ENCODE results near the gene NFATC4. TPM values are rescaled to one million over a fixed set of nuclear protein-coding genes. Genes with fewer than 3 reads are reported as not detected.
"Not testable (repeated sequence)": the region's sequence is repeated elsewhere in the genome, so short reads cannot be mapped to it uniquely, and the experiment has no call there.

The NFATC4 gene
- polyA plus RNA-seq, 1 experiment = 151 TPM

DNA sequence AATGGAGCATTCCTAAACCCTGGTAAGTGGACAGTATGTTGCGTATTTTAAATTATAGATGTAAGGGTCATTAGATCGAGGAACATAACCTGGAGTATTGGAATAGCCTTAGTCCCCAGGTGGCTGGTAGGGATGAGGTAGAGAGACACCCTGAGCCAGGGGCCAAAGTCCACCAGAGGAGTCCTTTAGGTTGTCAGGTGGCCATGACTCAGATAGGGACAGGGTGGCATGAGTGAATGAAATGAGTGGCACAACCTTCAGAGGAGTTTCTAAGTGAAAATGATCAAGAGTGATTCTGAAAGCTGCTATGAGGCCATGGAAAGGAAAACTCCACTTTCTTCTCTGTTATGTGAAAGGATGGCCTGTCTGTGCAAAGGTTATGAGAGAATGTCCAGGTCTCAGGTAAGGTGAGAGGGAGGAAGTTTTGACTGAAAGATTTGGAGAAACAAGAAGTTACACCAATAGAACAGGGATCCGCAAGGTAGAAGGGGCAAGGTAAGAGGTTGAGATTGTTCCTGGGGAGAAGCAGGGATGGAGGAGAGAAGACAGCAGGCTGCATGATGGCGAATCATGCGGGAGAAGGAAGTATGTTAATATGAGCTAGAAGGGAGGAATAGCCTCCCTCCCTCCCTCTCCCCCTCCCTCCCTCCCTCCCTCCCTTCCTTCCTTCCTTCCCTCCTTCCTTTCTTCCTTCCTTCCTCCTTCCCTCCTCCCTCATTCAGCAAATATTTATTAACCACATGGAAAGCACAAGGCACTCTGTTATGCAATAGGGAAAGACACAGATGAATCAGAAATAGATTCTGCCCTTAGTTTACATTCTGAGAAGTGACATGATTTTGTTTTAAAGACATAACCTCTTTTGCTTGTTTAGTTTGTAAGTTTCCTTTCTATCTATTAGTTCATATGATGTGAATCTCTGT, 14.2 kb upstream of the NFATC4 start:
- TF ChIP-seq, protein P1, sequence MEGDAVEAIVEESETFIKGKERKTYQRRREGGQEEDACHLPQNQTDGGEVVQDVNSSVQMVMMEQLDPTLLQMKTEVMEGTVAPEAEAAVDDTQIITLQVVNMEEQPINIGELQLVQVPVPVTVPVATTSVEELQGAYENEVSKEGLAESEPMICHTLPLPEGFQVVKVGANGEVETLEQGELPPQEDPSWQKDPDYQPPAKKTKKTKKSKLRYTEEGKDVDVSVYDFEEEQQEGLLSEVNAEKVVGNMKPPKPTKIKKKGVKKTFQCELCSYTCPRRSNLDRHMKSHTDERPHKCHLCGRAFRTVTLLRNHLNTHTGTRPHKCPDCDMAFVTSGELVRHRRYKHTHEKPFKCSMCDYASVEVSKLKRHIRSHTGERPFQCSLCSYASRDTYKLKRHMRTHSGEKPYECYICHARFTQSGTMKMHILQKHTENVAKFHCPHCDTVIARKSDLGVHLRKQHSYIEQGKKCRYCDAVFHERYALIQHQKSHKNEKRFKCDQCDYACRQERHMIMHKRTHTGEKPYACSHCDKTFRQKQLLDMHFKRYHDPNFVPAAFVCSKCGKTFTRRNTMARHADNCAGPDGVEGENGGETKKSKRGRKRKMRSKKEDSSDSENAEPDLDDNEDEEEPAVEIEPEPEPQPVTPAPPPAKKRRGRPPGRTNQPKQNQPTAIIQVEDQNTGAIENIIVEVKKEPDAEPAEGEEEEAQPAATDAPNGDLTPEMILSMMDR (IDR thresholded peaks at IDR 0.05; ENCODE audit: insufficient read depth, low read depth, low read length) = no peak
- no peaks in the 10 kb centered on the region for H3K36me3 ChIP-seq (ENCODE audit: control insufficient read depth, insufficient read depth, low read length)
- H3K27me3 ChIP-seq (ENCODE audit: control insufficient read depth, insufficient read depth, low read length) = peaks cover 6% of the 10 kb centered on the region; the same call in 1 of the 2 replicates
- ChIA-PET CTCF (interaction anchor here (1.0 kb wide), 1 partner anchor 20 kb away, joined by 3 read pairs; no protein-coding TSS in a partner anchor), POLR2A (no interaction called here)
- DNase-seq (ENCODE audit: low read depth) = no peak
- H3K4me3 ChIP-seq (ENCODE audit: low read depth, low read length) = no peak overlapping the region

DNA sequence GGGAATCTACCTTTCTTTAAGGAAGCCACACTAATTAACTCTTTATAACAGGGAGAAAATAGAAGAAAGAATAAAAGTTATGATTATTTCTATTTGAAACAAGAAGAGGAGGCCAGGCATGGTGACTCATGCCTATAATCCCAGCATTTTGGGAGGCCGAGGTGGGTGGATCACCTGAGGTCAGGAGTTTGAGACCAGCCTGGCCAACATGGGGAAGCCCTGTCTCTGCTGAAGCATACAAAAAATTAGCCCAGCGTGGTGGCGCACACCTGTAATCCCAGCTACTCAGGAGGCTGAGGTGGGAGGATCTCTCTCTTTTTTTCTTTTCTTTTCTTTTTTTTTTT, 13.5 kb upstream of the NFATC4 start:
- H3K4me3 ChIP-seq (ENCODE audit: low read depth, low read length); DNase-seq (ENCODE audit: low read depth); CTCF ChIA-PET; H3K27me3 ChIP-seq (ENCODE audit: control insufficient read depth, insufficient read depth, low read length); H3K36me3 ChIP-seq (ENCODE audit: control insufficient read depth, insufficient read depth, low read length); POLR2A ChIA-PET: not testable (repeated sequence)

DNA sequence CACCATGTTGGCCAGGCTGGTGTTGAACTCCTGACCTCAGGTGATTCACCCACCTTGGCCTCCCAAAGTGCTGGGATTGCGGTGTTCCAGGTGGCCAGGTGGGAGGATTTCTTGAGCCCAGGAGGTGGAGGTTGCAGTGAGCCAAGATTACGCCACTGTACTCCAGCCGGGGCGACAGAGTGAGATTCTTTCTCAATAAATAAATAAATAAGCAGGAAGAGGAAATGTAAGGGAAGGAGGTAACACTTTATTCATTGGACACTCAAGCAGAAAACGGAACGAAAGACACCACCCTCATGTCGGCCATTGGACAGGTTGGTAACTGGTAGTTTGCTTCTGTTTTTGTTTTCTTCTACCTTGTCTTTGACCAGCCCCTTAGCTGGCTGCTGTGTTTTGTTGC, 13.0 kb upstream of the NFATC4 start:
- POLR2A ChIA-PET = no interaction called here
- CTCF ChIA-PET = no interaction called here
- TF ChIP-seq, protein P1 (IDR thresholded peaks at IDR 0.05; ENCODE audit: insufficient read depth, low read depth, low read length) = no peak
- Histone ChIP-seq H3K36me3 (ENCODE audit: control insufficient read depth, insufficient read depth, low read length) (no peaks in the 10 kb centered on the region), H3K4me3 (ENCODE audit: low read depth, low read length) (no peak overlapping the region), H3K27me3 (ENCODE audit: control insufficient read depth, insufficient read depth, low read length) (peaks cover 2% of the 10 kb centered on the region; the same call in 1 of the 2 replicates)
- DNase-seq (ENCODE audit: low read depth) = no peak

DNA sequence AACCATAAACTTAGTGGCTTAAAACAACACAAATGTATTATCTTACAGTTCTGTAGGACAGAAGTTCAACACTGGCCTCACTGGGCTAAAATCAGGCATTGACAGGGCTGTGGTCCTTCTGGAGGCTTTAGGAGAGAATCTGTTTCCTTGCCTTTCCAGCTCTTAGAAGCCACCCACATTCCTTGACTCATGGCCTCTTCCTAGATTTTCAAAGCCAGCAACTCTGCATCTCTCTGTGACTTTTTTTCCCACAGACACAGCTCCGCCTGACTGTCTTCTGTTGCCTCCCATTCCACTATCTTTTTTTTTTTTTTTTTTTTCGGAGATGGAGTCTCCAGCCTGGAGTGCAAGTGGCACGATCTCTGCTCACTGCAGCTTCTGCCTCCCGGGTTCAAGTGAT, 11.8 kb upstream of the NFATC4 start:
- ChIA-PET POLR2A (no interaction called here), CTCF (interaction anchor here (0.6 to 1.9 kb wide), 3 partner anchors 10 to 57 kb away, joined by 3 to 10 read pairs (median 4); partner anchors contain the start of genes DHRS1 and NOP9)
- no peak overlapping the region for H3K4me3 ChIP-seq (ENCODE audit: low read depth, low read length)
- H3K27me3 ChIP-seq (ENCODE audit: control insufficient read depth, insufficient read depth, low read length) = no peaks in the 10 kb centered on the region
- H3K36me3 ChIP-seq (ENCODE audit: control insufficient read depth, insufficient read depth, low read length) = no peaks in the 10 kb centered on the region
- TF ChIP-seq, protein P1 (IDR thresholded peaks at IDR 0.05; ENCODE audit: insufficient read depth, low read depth, low read length) = no peak
- DNase-seq (ENCODE audit: low read depth) = no peak

DNA sequence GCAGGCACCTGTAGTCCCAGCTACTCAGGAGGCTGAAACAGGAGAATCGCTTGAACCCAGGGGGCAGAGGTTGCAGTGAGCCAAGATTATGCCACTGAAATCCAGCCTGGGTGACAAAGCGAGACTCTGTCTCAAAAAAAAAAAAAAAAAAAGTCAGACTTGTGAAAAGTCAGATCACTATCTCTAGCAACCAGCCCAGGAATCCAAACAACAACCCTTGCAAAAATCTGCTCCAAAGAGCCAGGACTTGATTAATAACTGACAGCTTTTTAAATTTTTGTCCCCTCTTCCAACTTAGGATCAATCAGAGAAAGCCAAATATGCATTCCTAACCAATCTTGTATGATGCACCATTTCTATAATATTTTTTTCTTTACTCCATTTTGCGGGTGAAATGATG, 7.7 kb upstream of the NFATC4 start:
- CTCF ChIA-PET = interaction anchor here (1.1 to 6.4 kb wide), 4 partner anchors 16 to 70 kb away, joined by 3 to 49 read pairs (median 20); partner anchors contain the start of genes ADCY4, CBLN3 and KHNYN
- no peaks in the 10 kb centered on the region for H3K36me3 ChIP-seq (ENCODE audit: control insufficient read depth, insufficient read depth, low read length)
- TF ChIP-seq, protein P1 (IDR thresholded peaks at IDR 0.05; ENCODE audit: insufficient read depth, low read depth, low read length) = no peak
- DNase-seq (ENCODE audit: low read depth) = no peak
- H3K4me3 ChIP-seq (ENCODE audit: low read depth, low read length) = no peak overlapping the region
- POLR2A ChIA-PET = no interaction called here
- H3K27me3 ChIP-seq (ENCODE audit: control insufficient read depth, insufficient read depth, low read length) = no peaks in the 10 kb centered on the region

Data from BJ (cell line).